Measurements from ENCODE around the gene POGZ.

The POGZ gene

GRCh38 chr1:151491641-151492040 lies 32.3 kb upstream of the POGZ start:
- no peak for DNase-seq (ENCODE audit: low read depth in 1 of 2, low spot score in 1 of 2)
- no peak overlapping the region for H3K4me3 ChIP-seq (replicated peaks; ENCODE audit: insufficient read depth, low read length)

GRCh38 chr1:151486557-151486956 lies 27.3 kb upstream of the POGZ start:
- no peaks in the 10 kb centered on the region for H3K27me3 ChIP-seq (ENCODE audit: insufficient read depth, poor library complexity, severe bottlenecking)
- TF ChIP-seq CTCF (IDR thresholded peaks at IDR 0.05; ENCODE audit: insufficient read depth, low read length) (no peak), SPI1 (IDR thresholded peaks at IDR 0.05; ENCODE audit: borderline replicate concordance, low read depth) (no peak), POLR2AphosphoS5 (IDR thresholded peaks at IDR 0.05; ENCODE audit: low read depth) (no peak), GABPA (IDR thresholded peaks at IDR 0.05; ENCODE audit: low read depth) (no peak), REST (IDR thresholded peaks at IDR 0.05; ENCODE audit: insufficient replicate concordance, low read depth) (no peak)
- no peak overlapping the region for H3K27ac ChIP-seq (replicated peaks)
- DNase-seq (ENCODE audit: low read depth in 1 of 2, low spot score in 1 of 2) = no peak
- H3K4me3 ChIP-seq (replicated peaks; ENCODE audit: insufficient read depth, low read length) = no peak overlapping the region

More at GRCh38 chr1:151491641-151492040, 32.3 kb upstream of the POGZ start:
- Histone ChIP-seq H3K27me3 (ENCODE audit: insufficient read depth, poor library complexity, severe bottlenecking) (no peaks in the 10 kb centered on the region), H3K27ac (replicated peaks) (no peak overlapping the region)
- TF ChIP-seq REST (IDR thresholded peaks at IDR 0.05; ENCODE audit: insufficient replicate concordance, low read depth) (no peak), CTCF (IDR thresholded peaks at IDR 0.05; ENCODE audit: insufficient read depth, low read length) (no peak), POLR2AphosphoS5 (IDR thresholded peaks at IDR 0.05; ENCODE audit: low read depth) (no peak), SPI1 (IDR thresholded peaks at IDR 0.05; ENCODE audit: borderline replicate concordance, low read depth) (no peak), GABPA (IDR thresholded peaks at IDR 0.05; ENCODE audit: low read depth) (no peak)

GRCh38 chr1:151485685-151486255 lies 26.5 kb upstream of the POGZ start:
- Histone ChIP-seq H3K27me3 (ENCODE audit: insufficient read depth, poor library complexity, severe bottlenecking) (no peaks in the 10 kb centered on the region), H3K27ac (replicated peaks) (no peak overlapping the region), H3K4me3 (replicated peaks; ENCODE audit: insufficient read depth, low read length) (no peak overlapping the region)
- DNase-seq (ENCODE audit: low read depth in 1 of 2, low spot score in 1 of 2) = no peak
- no peak for TF ChIP-seq SPI1 (IDR thresholded peaks at IDR 0.05; ENCODE audit: borderline replicate concordance, low read depth)
- no peak for TF ChIP-seq GABPA (IDR thresholded peaks at IDR 0.05; ENCODE audit: low read depth)
- no peak for TF ChIP-seq REST (IDR thresholded peaks at IDR 0.05; ENCODE audit: insufficient replicate concordance, low read depth)
- no peak for TF ChIP-seq POLR2AphosphoS5 (IDR thresholded peaks at IDR 0.05; ENCODE audit: low read depth)
- no peak for TF ChIP-seq CTCF (IDR thresholded peaks at IDR 0.05; ENCODE audit: insufficient read depth, low read length)
